ENCODE data around the gene C20orf173.
"Not testable (repeated sequence)": the region's sequence is repeated elsewhere in the genome, so short reads cannot be mapped to it uniquely, and the experiment has no call there.

The C20orf173 gene

GRCh38 chr20:35560105-35560511 lies 30.7 kb upstream of the C20orf173 start:
- DNase-seq (ENCODE audit: low read depth), result no peak
- H3K4me3 ChIP-seq (ENCODE audit: low read length), result no peak overlapping the region
- TF ChIP-seq, protein P1, sequence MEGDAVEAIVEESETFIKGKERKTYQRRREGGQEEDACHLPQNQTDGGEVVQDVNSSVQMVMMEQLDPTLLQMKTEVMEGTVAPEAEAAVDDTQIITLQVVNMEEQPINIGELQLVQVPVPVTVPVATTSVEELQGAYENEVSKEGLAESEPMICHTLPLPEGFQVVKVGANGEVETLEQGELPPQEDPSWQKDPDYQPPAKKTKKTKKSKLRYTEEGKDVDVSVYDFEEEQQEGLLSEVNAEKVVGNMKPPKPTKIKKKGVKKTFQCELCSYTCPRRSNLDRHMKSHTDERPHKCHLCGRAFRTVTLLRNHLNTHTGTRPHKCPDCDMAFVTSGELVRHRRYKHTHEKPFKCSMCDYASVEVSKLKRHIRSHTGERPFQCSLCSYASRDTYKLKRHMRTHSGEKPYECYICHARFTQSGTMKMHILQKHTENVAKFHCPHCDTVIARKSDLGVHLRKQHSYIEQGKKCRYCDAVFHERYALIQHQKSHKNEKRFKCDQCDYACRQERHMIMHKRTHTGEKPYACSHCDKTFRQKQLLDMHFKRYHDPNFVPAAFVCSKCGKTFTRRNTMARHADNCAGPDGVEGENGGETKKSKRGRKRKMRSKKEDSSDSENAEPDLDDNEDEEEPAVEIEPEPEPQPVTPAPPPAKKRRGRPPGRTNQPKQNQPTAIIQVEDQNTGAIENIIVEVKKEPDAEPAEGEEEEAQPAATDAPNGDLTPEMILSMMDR (conservative IDR thresholded peaks at IDR 0.05; ENCODE audit: low read length), result no peak

GRCh38 chr20:35559042-35559693 lies 29.7 kb upstream of the C20orf173 start:
- no peak for DNase-seq (ENCODE audit: low read depth)
- no peak overlapping the region for H3K4me3 ChIP-seq (ENCODE audit: low read length)
- TF ChIP-seq, protein P1 (conservative IDR thresholded peaks at IDR 0.05; ENCODE audit: low read length), result no peak

DNA sequence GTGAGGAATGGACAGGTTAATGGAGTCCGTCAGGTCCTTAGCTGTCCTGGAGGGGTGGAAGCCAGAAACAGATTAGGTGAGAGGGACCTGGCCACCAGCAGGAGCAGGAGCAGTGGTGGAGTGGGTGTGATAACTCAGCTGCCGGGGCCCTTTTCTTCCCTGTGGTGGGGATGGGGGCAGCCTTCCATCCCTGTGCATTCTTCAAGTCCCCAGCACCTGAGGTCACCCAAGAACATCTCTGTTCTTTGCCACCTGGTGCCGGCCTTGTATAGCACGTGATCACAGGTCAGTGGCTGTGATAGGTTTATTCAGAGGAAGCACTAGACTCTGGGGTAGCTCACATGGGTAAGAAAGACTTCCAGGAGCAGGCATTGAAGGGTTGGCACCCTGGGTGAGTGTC lies 29.0 kb upstream of the C20orf173 start:
- TF ChIP-seq, protein P1 (conservative IDR thresholded peaks at IDR 0.05; ENCODE audit: low read length), result no peak
- H3K4me3 ChIP-seq (ENCODE audit: low read length), result no peak overlapping the region
- no peak for DNase-seq (ENCODE audit: low read depth)

- no peak overlapping the region for H3K4me3 ChIP-seq (ENCODE audit: low read length)
- TF ChIP-seq, protein P1 (conservative IDR thresholded peaks at IDR 0.05; ENCODE audit: low read length), result no peak
- no peak for DNase-seq (ENCODE audit: low read depth)
These were observed 27.4 kb upstream of the C20orf173 start for GRCh38 chr20:35556871-35557270.

GRCh38 chr20:35555951-35556645 lies 26.6 kb upstream of the C20orf173 start:
- DNase-seq (ENCODE audit: low read depth), result no peak
- TF ChIP-seq, protein P1 (conservative IDR thresholded peaks at IDR 0.05; ENCODE audit: low read length), result no peak
- no peak overlapping the region for H3K4me3 ChIP-seq (ENCODE audit: low read length)

- not testable (repeated sequence) for DNase-seq (ENCODE audit: low read depth); H3K4me3 ChIP-seq (ENCODE audit: low read length)
These were observed 26.0 kb upstream of the C20orf173 start for GRCh38 chr20:35555461-35555860.

DNA sequence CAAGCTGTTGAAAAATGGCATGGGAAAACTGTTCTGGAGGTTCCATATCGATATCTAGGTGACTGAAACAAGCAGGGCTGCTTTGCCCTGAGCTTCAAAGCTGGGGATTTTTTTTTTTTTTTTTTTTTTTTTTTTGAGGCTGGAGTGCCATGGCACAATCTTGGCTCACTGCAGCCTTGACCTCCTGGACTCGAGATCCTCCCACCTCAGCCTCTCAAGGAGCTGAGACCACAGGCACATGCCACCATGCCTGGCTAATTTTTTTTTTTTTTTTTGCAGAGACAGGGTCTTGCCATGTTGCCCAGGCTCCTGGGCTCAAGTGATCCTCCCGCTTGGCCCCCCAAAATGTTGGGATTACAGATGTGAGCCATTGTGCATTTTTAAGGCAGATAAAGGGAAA lies 23.5 kb upstream of the C20orf173 start:
- TF ChIP-seq, protein P1 (conservative IDR thresholded peaks at IDR 0.05; ENCODE audit: low read length), result no peak
- no peak for DNase-seq (ENCODE audit: low read depth)
- H3K4me3 ChIP-seq (ENCODE audit: low read length), result no peak overlapping the region
